ENCODE results near the gene DOCK3.
"Not testable (repeated sequence)": the region's sequence is repeated elsewhere in the genome, so short reads cannot be mapped to it uniquely, and the experiment has no call there.

DOCK3 gene

GRCh38 chr3:51082363-51082762 is 407.6 kb downstream of the DOCK3 start:
- DNase-seq (ENCODE audit: low read depth in 1 of 2, low spot score in 1 of 2) = no peak

DNA sequence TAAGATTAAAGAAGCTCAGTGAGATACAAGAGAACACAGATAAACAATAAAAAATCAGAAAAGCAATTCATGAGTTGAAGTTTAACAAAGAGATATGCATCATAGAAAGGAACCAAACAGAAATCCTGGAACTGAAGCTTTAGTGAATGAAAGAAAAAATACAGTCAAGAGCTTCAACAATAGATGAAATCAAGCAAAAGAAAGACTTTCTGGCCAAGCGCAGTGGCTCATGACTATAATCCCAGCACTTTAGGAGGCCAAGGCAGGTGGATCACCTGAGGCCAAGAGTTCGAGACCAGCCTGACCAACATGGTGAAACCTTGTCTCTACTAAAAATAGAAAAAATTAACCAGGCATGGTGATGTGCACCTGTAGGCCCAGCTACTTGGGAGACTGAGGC is 408.8 kb downstream of the DOCK3 start:
- DNase-seq (ENCODE audit: low read depth in 1 of 2, low spot score in 1 of 2) = no peak

DNA sequence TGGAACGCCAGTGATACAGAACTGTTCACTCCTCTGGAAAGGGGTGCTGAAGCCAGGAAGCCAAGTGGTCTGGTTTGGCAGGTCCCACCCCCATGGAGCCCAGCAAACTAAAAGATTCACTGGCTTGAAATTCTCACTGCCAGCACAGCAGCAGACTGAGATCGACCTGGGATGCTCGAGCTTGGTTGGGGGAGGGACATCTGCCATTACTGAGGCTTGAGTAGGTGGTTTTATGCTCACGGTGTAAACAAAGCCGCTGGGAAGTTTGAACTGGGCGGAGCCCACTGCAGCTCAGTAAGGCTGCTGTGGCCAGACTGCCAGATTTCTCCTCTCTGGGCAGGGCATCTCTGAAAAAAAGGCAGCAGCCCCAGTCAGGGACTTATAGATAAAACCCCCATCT is 417.4 kb downstream of the DOCK3 start:
- not testable (repeated sequence) for DNase-seq (ENCODE audit: low read depth in 1 of 2, low spot score in 1 of 2)

DNA sequence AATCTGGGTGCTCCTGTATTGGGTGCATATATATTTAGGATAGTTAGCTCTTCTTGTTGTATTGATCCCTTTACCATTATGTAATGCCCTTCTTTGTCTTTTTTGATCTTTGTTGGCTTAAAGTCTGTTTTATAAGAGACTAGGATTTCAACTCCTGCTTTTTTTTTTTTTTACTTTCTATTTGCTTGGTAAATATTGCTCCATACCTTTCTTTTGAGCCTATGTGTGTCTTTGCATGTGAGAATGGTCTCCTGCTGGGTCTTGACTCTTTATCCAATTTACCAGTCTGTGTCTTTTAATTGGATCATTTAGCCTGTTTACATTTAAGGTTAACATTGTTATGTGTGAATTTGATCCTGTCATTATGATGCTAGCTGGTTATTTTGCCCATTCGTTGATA is 420.1 kb downstream of the DOCK3 start:
- DNase-seq (ENCODE audit: low read depth in 1 of 2, low spot score in 1 of 2) = not testable (repeated sequence)

GRCh38 chr3:51099794-51100535 is 425.2 kb downstream of the DOCK3 start:
- no peak for DNase-seq (ENCODE audit: low read depth in 1 of 2, low spot score in 1 of 2)

- no peak for DNase-seq (ENCODE audit: low read depth in 1 of 2, low spot score in 1 of 2)
Measured at GRCh38 chr3:51100536-51100851, 425.8 kb downstream of the DOCK3 start.

- no peak for DNase-seq (ENCODE audit: low read depth in 1 of 2, low spot score in 1 of 2)
Measured at GRCh38 chr3:51102396-51102795, 427.7 kb downstream of the DOCK3 start.

- DNase-seq (ENCODE audit: low read depth in 1 of 2, low spot score in 1 of 2) = no peak
Measured at GRCh38 chr3:51106242-51106876, 431.6 kb downstream of the DOCK3 start.

DNA sequence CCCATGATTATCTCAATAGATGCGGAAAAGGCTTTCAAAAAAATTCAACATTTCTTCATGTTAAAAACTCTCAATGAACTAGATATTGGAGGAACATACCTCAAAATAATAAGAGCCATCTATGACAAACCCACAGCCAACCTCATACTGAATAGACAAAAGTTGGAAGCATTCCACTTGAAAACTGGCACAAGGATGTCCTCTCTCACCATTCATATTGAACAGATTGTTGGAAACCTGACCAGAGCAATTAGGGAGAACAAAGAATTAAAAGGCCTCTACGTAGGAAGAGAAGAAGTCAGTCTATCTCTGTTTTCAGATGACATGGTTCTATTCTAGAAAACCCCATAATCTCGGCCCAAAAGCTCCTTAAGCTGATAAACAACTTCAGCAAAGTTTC is 435.9 kb downstream of the DOCK3 start:
- no peak for DNase-seq (ENCODE audit: low read depth in 1 of 2, low spot score in 1 of 2)

- no peak for DNase-seq (ENCODE audit: low read depth in 1 of 2, low spot score in 1 of 2)
Measured at GRCh38 chr3:51122944-51123343, 448.2 kb downstream of the DOCK3 start.

DNA sequence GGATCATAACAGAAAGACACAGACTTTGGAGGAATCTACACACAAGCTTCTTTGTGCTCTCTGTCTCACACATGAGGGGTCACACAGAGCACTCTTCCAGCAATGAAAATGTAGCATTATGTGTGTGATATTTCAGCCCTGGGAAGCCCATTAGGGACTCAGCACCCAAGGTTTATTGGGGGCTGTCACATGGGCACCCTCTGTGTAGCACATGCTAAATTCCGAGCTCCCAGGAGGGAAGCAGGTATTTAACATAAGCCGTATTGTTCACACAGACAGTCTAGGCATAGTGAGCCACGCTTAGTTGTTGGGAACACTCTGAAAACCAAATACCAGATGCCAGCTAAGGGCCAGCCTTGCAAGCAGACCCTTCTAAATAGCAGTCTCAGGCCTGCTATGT is 448.8 kb downstream of the DOCK3 start:
- DNase-seq (ENCODE audit: low read depth in 1 of 2, low spot score in 1 of 2) = no peak

DNA sequence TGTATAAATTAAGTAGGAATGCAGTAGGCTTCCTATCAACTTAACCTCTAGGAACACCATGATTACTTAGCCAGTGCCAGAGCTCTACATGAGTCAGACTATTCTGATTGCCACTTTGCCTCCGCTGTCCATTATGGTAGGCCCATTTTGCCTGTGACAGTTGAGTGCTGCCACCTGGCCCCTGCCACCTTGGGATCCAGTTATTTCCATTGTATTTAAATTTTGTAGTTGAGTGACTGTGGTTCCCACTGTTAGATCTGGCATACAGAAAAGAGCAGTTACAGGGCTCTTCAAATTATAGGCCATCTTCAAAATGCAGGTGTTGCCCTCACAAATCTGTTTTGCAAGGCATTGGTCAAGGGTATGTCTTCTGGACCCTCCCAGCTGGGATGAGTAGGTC is 456.9 kb downstream of the DOCK3 start:
- not testable (repeated sequence) for DNase-seq (ENCODE audit: low read depth in 1 of 2, low spot score in 1 of 2)

DNA sequence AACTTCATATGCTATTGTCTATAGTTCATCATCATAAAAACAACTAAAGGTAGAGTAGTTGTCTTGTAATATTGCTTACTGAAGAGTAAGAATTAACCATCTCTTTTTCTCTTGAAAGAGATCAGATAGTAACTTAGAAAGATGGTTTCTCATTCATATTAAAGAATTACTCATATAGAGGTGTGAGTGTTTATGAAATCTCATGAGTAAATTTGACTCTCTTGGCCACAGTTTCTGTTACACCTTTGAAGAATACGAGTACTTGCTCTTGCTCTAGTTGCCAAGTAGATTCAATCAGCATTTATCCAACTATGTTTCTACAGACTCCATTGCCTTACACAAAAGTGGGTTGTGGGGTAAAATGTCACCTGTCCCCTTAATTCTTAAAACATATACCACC is 463.0 kb downstream of the DOCK3 start:
- no peak for DNase-seq (ENCODE audit: low read depth in 1 of 2, low spot score in 1 of 2)

DNA sequence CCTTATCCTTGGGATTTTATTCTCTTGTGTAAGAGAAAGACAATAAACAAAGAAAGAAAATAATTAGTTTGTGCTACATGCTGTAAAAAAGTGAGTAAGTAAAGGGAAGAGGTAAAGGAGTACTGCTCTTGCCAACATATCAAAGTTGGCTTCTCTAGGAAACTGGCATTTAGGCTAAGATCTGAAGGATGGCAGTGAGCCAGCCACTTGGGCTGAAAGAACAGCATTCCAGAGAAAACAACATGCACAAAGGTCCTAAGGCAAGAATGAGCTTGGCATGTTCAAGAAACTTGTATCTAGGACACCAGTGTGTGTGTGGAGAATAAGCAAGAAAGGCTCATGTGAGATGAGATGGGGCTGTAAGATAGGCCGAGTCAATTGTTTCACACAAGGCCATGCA is 464.9 kb downstream of the DOCK3 start:
- DNase-seq (ENCODE audit: low read depth in 1 of 2, low spot score in 1 of 2) = no peak

GRCh38 chr3:51141573-51141972 is 466.8 kb downstream of the DOCK3 start:
- no peak for DNase-seq (ENCODE audit: low read depth in 1 of 2, low spot score in 1 of 2)

GRCh38 chr3:51145811-51146585 is 471.3 kb downstream of the DOCK3 start:
- no peak for DNase-seq (ENCODE audit: low read depth in 1 of 2, low spot score in 1 of 2)

GRCh38 chr3:51146781-51147180 is 472.1 kb downstream of the DOCK3 start:
- DNase-seq (ENCODE audit: low read depth in 1 of 2, low spot score in 1 of 2) = no peak

DNA sequence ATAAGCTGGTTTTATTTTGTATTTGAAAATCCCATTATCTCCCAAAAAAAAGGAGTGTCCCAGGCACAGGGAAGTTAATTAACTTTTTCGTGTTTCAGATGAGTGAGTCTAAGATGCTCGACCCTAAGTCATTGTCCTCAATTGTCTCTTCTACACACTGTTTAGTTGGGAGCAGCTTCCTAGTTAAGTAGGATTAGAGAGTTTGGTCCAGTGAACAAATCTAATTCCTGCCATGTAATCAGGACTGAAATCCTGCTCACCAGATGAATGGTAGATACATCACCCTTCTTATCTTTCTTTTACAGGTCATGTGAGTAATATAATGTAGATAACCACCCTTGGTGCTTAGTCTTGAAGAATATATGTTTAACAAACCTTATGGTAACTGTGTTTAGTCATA is 481.4 kb downstream of the DOCK3 start:
- DNase-seq (ENCODE audit: low read depth in 1 of 2, low spot score in 1 of 2) = no peak

- no peak for DNase-seq (ENCODE audit: low read depth in 1 of 2, low spot score in 1 of 2)
Measured at GRCh38 chr3:51163051-51163450, 488.3 kb downstream of the DOCK3 start.

GRCh38 chr3:51173518-51174271 is 499.0 kb downstream of the DOCK3 start:
- DNase-seq (ENCODE audit: low read depth in 1 of 2, low spot score in 1 of 2) = no peak

- DNase-seq (ENCODE audit: low read depth in 1 of 2, low spot score in 1 of 2) = no peak
Measured at GRCh38 chr3:51176923-51177322, 502.2 kb downstream of the DOCK3 start.

DNA sequence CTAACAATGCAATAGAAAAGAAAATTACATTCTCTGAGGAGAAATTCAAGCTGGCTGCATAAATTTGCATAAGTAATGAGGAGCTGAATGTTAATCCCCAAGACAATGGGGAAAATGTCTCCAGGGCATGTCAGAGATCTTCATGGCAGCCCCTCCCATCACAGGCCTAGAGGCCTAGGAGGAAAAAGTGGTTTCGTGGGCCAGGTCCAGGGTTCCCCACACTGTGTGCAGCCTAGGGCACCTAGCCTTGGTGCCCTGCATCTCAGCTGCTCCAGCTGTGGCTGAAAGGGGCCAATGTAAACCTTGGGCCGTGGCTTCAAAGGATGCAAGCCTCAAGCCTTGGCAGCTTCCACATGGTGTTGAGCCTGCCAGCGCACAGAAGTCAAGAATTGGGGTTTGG is 511.7 kb downstream of the DOCK3 start:
- not testable (repeated sequence) for DNase-seq (ENCODE audit: low read depth in 1 of 2, low spot score in 1 of 2)

Measured in stimulated activated CD4-positive, alpha-beta T cell treated with anti-CD3 and anti-CD28 coated beads, Interleukin-15, amount 100 ng/mL, for 1 hour (primary cell).